HG03280 (cell line): ENCODE measurements around the gene SPEM2.

Experiments used
- ATAC-seq: cut with Tn5 transposase; IDR thresholded peaks from one replicate; pipeline ENCODE4 v1.9.1; 2021; ENCODE audit warnings: mild to moderate bottlenecking, moderate library complexity; ENCODE audit not compliant: unreplicated experiment

The SPEM2 gene

GRCh38 chr17:7425316-7425715 lies at the start of gene SPEM2:
Gene SPEM2 (plus strand): TSS chr17:7425616. CDS start chr17:7425689, 73 bp downstream.
- ATAC-seq = no peak

DNA sequence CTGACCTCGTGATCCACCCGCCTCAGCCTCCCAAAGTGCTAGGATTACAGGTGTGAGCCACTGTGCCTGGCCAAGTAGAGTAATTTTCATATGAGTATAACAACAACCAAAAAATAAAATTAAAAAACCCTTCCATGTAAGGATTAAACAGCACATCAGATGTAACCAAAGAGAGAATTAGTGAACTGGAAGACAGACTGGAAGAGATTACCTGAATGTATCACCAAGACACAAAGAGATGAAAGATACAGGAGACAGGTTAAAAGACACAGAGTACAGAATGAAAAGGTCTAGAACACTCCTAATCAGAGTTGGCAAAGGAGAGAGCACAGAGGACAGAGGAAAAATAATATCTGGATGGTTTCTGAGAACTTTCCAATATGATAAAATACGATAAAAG lies 46.3 kb upstream of the SPEM2 start:
- no peak for ATAC-seq

- no peak for ATAC-seq
Measured at GRCh38 chr17:7380321-7380720, 45.1 kb upstream of the SPEM2 start.

DNA sequence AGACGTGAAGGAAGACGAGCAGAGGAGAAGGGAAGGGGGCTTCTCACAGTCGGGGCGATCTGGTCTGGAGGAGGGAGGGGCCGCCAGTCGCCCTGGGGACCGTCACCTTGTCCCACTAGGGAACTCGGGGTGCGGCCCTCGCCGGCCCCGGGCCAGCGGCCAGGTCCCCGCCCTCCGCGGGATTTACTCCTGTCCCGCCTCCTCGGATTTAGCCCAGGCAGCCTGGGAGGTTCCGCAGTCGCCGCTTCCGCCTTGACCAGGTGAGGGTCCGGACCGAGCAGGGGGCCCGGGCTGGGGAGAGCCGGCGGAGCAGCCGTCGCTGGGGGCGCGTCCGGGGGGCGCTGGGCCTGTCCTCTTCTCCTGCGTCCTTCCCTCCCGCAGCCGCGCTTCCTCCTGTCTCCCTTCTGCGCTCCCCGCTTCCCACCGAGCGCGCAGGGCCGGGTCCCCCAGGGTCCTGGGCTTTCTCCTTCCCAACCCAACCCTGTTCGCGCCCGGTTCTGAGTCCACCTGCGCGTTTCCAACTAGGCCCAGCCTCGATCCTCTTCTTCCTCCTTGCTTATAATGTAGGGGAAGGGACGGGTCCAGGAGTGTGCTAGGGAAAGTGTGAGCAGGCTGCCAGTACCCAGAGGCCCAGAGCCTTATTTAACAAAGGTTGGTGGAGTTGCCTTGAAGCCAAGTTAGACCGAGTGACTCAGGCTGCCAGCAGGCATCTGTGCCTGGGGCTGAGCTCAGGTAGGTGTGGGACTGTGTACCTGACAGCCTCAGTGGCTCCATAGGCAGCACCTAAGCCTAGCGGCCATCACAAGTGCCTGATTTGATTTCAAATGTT lies 44.3 kb upstream of the SPEM2 start, which contains the start of gene TNK1:
TNK1 (plus strand) TSS at position 235 of the 829 bp plus-strand sequence. CDS start 1,838 bp downstream, outside the sequence.
- ATAC-seq = no peak

GRCh38 chr17:7382901-7383300 lies 42.5 kb upstream of the SPEM2 start:
- ATAC-seq = no peak

- ATAC-seq = no peak
Measured at GRCh38 chr17:7383371-7383741, 42.1 kb upstream of the SPEM2 start.

GRCh38 chr17:7383742-7384488 lies 41.5 kb upstream of the SPEM2 start:
- peak; percentile 84 for ATAC-seq

- ATAC-seq = no peak
Measured at GRCh38 chr17:7384489-7385081, 40.8 kb upstream of the SPEM2 start.

- ATAC-seq = no peak
Measured at GRCh38 chr17:7388856-7389255, 36.6 kb upstream of the SPEM2 start.

- ATAC-seq = no peak
Measured at GRCh38 chr17:7389924-7390910, 35.2 kb upstream of the SPEM2 start.

DNA sequence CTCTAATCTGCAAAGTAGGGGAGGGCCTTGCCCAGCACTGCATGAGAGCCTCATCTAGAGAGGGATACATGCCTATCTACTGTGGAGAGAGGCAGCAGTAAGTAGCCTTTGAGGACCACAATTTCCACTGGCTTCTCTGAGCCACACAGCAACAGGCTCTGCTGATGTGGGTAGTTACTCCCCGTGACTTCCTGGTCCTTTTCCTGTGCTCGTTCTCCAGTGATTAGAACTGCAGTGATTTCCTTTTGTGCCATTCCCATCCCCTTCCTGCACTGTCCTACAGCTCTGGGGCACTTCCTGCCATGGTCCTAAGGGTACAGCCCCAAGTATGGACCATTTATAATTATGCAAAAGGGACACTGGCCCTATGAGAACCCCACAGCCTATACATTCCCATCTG lies 34.1 kb upstream of the SPEM2 start:
- no peak for ATAC-seq

- ATAC-seq = no peak
Measured at GRCh38 chr17:7392696-7393612, 32.5 kb upstream of the SPEM2 start.

GRCh38 chr17:7393613-7394451 lies 31.6 kb upstream of the SPEM2 start:
- peak; percentile 38 for ATAC-seq

GRCh38 chr17:7394452-7395191 lies 30.8 kb upstream of the SPEM2 start, which contains the start of gene PLSCR3:
Gene PLSCR3 (minus strand): TSS chr17:7394525. CDS start chr17:7394110, 415 bp downstream.
- peak; percentile 79 for ATAC-seq

- ATAC-seq = no peak
Measured at GRCh38 chr17:7396147-7396546, 29.3 kb upstream of the SPEM2 start.

DNA sequence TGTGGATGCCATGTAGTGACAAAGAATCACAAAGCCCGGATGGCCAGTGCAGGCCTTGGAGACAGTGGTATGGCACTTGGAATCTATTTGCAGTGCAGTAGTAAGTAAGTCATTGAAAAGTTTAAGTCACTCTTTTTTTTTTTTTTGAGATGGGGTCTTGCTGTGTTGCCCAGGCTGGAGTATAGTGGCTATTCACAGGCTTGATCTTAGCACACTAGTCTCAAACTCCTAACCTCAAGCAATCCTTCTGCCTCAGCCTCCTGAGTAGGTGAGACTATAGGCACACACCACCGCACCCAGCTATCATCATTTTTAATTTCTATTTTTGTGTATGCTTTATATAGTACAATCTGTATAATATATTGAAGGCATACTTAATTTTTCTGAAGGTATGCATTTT lies 26.8 kb upstream of the SPEM2 start:
- no peak for ATAC-seq

GRCh38 chr17:7403043-7403726 lies 22.2 kb upstream of the SPEM2 start:
- ATAC-seq = no peak
